ENCODE measurements around the gene MYL7.

MYL7 gene

DNA sequence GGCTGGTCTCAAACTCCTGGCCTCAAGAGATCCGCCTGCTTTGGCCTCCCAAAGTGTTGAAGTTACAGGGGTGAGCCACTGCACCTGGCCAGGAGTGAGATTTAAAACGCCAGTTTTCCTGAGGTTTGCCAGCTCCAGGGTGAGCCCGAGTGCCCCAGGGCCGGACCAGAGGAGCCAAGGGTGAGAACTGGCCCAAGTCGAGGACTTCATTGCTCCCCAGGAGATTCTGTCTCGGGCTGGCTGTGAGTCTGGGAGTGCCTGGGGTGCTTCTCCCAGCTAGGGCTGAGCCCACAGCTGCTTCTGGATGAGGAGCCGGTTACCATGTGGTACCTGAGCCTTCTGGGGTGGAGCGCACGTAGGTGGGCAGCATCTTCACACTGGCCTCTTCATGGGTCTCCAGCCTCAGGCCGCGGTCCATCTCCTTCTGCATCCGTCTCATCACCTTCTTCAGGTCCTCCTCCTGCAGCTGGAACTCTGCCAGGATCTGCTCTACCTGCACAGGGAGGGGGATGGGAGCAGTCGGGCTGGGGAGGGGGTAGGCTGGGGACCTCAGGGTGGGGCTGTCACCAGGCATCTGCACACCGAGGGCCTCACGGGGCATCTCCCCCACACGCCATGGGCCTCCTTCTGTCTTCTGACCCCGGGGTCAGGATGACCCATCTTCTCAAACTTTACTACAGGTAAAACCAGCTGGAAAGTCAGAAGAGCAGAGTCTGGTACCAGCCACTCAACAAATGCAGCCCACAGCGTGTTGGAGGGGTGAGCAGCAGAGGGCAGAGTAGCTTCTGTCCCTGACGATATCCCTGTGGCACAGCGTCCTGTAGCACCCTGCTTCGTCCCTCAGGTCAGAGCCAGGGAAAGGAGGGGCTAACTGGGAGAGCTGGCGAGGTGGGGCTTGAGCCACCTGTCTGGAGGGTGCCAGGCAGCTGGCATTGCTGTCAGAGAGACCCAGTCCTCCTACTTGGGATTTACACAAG is 12.1 kb upstream of the MYL7 start:
- H3K14ac ChIP-seq (ENCODE audit: low read length): no peak overlapping the region
- no peak overlapping the region for H3K9ac ChIP-seq (ENCODE audit: low read depth, low read length, poor library complexity)
- no peak overlapping the region for H3K4me3 ChIP-seq (ENCODE audit: low read length in 2 of 2)
- no peak overlapping the region for H4K91ac ChIP-seq (ENCODE audit: low read depth, low read length, poor library complexity)
- peaks cover 0 to 6% of the 10 kb centered on the region in 2 donors for H3K4me1 ChIP-seq (ENCODE audit: control insufficient read depth in 2 of 2, insufficient read depth in 1 of 2, low read depth in 1 of 2, low read length in 2 of 2)
- H3K18ac ChIP-seq (ENCODE audit: low read length): peak overlapping the region; percentile 11
- no peak overlapping the region for H2BK120ac ChIP-seq (ENCODE audit: low read depth, low read length)
- H4K8ac ChIP-seq (ENCODE audit: low read depth, low read length): no peak overlapping the region
- peak overlapping the region; percentile 60 for H3K23ac ChIP-seq (ENCODE audit: low read depth, low read length, poor library complexity)
- H2BK12ac ChIP-seq (ENCODE audit: low read length): no peak overlapping the region
- H3K27me3 ChIP-seq (ENCODE audit: control insufficient read depth in 3 of 3, insufficient read depth in 3 of 3, low read depth in 1 of 3, low read length in 3 of 3): peaks cover 0 to 87% (median 0%) of the 10 kb centered on the region in 3 experiments
- H3K79me1 ChIP-seq (ENCODE audit: low read depth, low read length): no peaks in the 10 kb centered on the region
- no peak overlapping the region for H2BK5ac ChIP-seq (ENCODE audit: low read length)
- no peak overlapping the region for H2BK15ac ChIP-seq (ENCODE audit: low read length)
- no peak for DNase-seq (ENCODE audit: low spot score)
- no peak overlapping the region for H3K27ac ChIP-seq (replicated peaks; ENCODE audit: low read length)
- no peak overlapping the region for H3K4me2 ChIP-seq (ENCODE audit: insufficient read depth, low read length, poor library complexity, severe bottlenecking)
- no peaks in the 10 kb centered on the region for H3K9me3 ChIP-seq (replicated peaks in 1 of 2; ENCODE audit: control insufficient read depth in 2 of 2, insufficient read depth in 1 of 2, low read depth in 1 of 2, low read length in 2 of 2)
- WGBS, 2 donors (ENCODE audit: extremely low coverage in 2 of 2, insufficient read length in 2 of 2, insufficient replicate concordance in 1 of 2): no CpG with 5 or more reads among the region's 22 CpGs
- H2AFZ ChIP-seq (ENCODE audit: low read length): no peak overlapping the region
- no peak overlapping the region for H2AK5ac ChIP-seq (ENCODE audit: low read depth, low read length)
- H3K4ac ChIP-seq (ENCODE audit: low read length): no peak overlapping the region
- no peaks in the 10 kb centered on the region for H3K36me3 ChIP-seq (replicated peaks in 1 of 2; ENCODE audit: control insufficient read depth in 2 of 2, insufficient read depth in 2 of 2, low read length in 2 of 2)

DNA sequence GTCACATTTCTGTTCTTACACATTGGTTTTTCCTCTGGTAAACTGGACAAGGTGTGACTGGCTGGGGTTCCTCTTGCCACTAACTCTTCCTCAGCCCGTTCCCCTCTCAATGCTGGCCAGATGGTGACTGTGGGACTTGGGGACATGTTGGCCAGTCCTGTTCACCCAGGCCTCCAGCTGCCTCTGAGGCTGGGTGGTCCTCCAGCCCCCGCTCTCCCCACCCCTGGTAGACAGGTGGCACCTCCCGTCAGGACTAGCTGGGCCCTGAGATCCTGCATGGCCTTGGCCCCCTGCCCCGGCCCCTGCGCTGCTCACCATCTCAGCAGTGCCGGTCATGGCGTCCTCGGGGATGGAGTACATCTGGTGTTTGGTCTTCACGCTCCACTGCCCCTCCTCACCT is 10.8 kb upstream of the MYL7 start:
- no peak overlapping the region for H4K91ac ChIP-seq (ENCODE audit: low read depth, low read length, poor library complexity)
- DNase-seq (ENCODE audit: low spot score): no peak
- H3K4me1 ChIP-seq (ENCODE audit: control insufficient read depth in 2 of 2, insufficient read depth in 1 of 2, low read depth in 1 of 2, low read length in 2 of 2): peaks cover 0 to 5% of the 10 kb centered on the region in 2 donors
- H2BK12ac ChIP-seq (ENCODE audit: low read length): no peak overlapping the region
- H3K36me3 ChIP-seq (replicated peaks in 1 of 2; ENCODE audit: control insufficient read depth in 2 of 2, insufficient read depth in 2 of 2, low read length in 2 of 2): no peaks in the 10 kb centered on the region
- H3K9me3 ChIP-seq (replicated peaks in 1 of 2; ENCODE audit: control insufficient read depth in 2 of 2, insufficient read depth in 1 of 2, low read depth in 1 of 2, low read length in 2 of 2): no peaks in the 10 kb centered on the region
- H3K4ac ChIP-seq (ENCODE audit: low read length): no peak overlapping the region
- H3K27me3 ChIP-seq (ENCODE audit: control insufficient read depth in 3 of 3, insufficient read depth in 3 of 3, low read depth in 1 of 3, low read length in 3 of 3): peaks cover 0 to 88% (median 0%) of the 10 kb centered on the region in 3 experiments
- H2BK15ac ChIP-seq (ENCODE audit: low read length): peak overlapping the region; percentile 15
- no peak overlapping the region for H3K18ac ChIP-seq (ENCODE audit: low read length)
- H2BK120ac ChIP-seq (ENCODE audit: low read depth, low read length): no peak overlapping the region
- H2BK5ac ChIP-seq (ENCODE audit: low read length): no peak overlapping the region
- H2AFZ ChIP-seq (ENCODE audit: low read length): no peak overlapping the region
- no peak overlapping the region for H4K8ac ChIP-seq (ENCODE audit: low read depth, low read length)
- peak overlapping the region; percentile 17 for H2AK5ac ChIP-seq (ENCODE audit: low read depth, low read length)
- no CpG with 5 or more reads among the region's 9 CpGs for WGBS, 2 donors (ENCODE audit: extremely low coverage in 2 of 2, insufficient read length in 2 of 2, insufficient replicate concordance in 1 of 2)
- H3K4me2 ChIP-seq (ENCODE audit: insufficient read depth, low read length, poor library complexity, severe bottlenecking): no peak overlapping the region
- H3K4me3 ChIP-seq (ENCODE audit: low read length in 2 of 2): no peak overlapping the region
- no peaks in the 10 kb centered on the region for H3K79me1 ChIP-seq (ENCODE audit: low read depth, low read length)
- H3K14ac ChIP-seq (ENCODE audit: low read length): peak overlapping the region; percentile 14
- H3K9ac ChIP-seq (ENCODE audit: low read depth, low read length, poor library complexity): no peak overlapping the region
- H3K23ac ChIP-seq (ENCODE audit: low read depth, low read length, poor library complexity): peak overlapping the region; percentile 62
- no peak overlapping the region for H3K27ac ChIP-seq (replicated peaks; ENCODE audit: low read length)

DNA sequence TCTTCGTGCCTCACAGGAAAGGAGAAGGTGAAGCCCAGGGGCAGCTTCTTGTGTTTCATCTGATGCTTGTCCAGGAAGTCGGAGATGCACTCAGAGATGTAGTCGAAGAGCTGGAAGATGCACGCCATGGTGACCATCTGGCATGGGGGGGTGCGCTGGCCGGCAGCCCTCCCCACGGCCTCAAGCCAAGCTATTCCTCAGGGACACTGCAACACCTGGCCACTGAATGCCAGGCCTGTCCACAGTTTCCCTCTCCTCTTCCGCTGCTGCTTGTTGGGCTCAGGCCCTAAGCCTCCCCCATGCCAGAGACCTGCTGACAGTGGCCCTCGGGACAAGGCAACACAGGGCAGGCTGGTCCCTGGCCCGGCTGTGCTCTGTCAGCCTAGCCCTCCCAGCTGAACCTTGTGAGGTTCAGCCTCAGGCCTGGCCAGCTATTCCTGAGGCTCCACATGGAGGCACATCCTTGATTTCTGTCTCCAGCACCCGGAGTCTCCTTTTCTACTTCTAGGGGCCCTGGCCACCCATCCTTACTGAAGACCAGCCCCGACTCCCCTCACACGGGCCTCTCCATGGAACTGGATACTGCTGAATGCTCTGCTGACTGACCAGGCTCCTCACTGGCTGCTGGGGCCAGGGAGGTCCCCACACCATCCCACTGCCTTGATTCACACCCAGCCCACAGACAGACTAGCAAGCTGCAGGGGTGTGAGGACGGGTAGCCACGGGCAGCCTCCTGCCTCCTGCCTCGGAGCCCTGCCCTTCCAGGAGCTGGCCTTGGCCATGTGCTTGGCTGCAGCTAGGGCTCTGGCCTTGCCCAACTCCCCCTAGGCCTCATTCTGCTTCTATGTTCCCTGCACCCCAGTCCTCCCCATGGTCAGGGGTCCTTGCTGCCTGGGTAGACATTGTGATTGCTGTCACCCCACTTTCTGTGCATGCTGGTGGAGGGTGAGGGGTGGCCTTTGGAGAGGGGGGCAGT is 10.1 kb upstream of the MYL7 start:
- Histone ChIP-seq H3K4ac (ENCODE audit: low read length) (no peak overlapping the region), H2BK5ac (ENCODE audit: low read length) (no peak overlapping the region), H2AFZ (ENCODE audit: low read length) (no peak overlapping the region), H3K27ac (replicated peaks; ENCODE audit: low read length) (no peak overlapping the region), H3K9me3 (replicated peaks in 1 of 2; ENCODE audit: control insufficient read depth in 2 of 2, insufficient read depth in 1 of 2, low read depth in 1 of 2, low read length in 2 of 2) (no peaks in the 10 kb centered on the region), H2BK12ac (ENCODE audit: low read length) (peak overlapping the region; percentile 11), H2BK120ac (ENCODE audit: low read depth, low read length) (no peak overlapping the region), H3K4me1 (ENCODE audit: control insufficient read depth in 2 of 2, insufficient read depth in 1 of 2, low read depth in 1 of 2, low read length in 2 of 2) (peaks cover 2 to 9% of the 10 kb centered on the region in 2 donors), H3K18ac (ENCODE audit: low read length) (peak overlapping the region; percentile 52), H3K23ac (ENCODE audit: low read depth, low read length, poor library complexity) (no peak overlapping the region), H3K4me3 (ENCODE audit: low read length in 2 of 2) (no peak overlapping the region), H4K91ac (ENCODE audit: low read depth, low read length, poor library complexity) (no peak overlapping the region), H3K14ac (ENCODE audit: low read length) (no peak overlapping the region), H3K4me2 (ENCODE audit: insufficient read depth, low read length, poor library complexity, severe bottlenecking) (no peak overlapping the region), H2AK5ac (ENCODE audit: low read depth, low read length) (peak overlapping the region; percentile 17), H3K9ac (ENCODE audit: low read depth, low read length, poor library complexity) (no peak overlapping the region), H3K36me3 (replicated peaks in 1 of 2; ENCODE audit: control insufficient read depth in 2 of 2, insufficient read depth in 2 of 2, low read length in 2 of 2) (no peaks in the 10 kb centered on the region), H2BK15ac (ENCODE audit: low read length) (peak overlapping the region; percentile 35), H4K8ac (ENCODE audit: low read depth, low read length) (no peak overlapping the region), H3K27me3 (ENCODE audit: control insufficient read depth in 3 of 3, insufficient read depth in 3 of 3, low read depth in 1 of 3, low read length in 3 of 3) (peaks cover 0 to 88% (median 2%) of the 10 kb centered on the region in 3 experiments), H3K79me1 (ENCODE audit: low read depth, low read length) (no peaks in the 10 kb centered on the region)
- DNase-seq (ENCODE audit: low spot score): no peak
- no CpG with 5 or more reads among the region's 16 CpGs for WGBS, 2 donors (ENCODE audit: extremely low coverage in 2 of 2, insufficient read length in 2 of 2, insufficient replicate concordance in 1 of 2)
